Hippocampal formation (tissue), 2 donors: ENCODE results near the gene KLHL29.
"Not testable (repeated sequence)": the region's sequence is repeated elsewhere in the genome, so short reads cannot be mapped to it uniquely, and the experiment has no call there.

Source experiments
- DNase-seq, 2 donors: peaks; one replicate each; lab custom pipeline; 2025; lab: John Stamatoyannopoulos, UW

KLHL29 gene

DNA sequence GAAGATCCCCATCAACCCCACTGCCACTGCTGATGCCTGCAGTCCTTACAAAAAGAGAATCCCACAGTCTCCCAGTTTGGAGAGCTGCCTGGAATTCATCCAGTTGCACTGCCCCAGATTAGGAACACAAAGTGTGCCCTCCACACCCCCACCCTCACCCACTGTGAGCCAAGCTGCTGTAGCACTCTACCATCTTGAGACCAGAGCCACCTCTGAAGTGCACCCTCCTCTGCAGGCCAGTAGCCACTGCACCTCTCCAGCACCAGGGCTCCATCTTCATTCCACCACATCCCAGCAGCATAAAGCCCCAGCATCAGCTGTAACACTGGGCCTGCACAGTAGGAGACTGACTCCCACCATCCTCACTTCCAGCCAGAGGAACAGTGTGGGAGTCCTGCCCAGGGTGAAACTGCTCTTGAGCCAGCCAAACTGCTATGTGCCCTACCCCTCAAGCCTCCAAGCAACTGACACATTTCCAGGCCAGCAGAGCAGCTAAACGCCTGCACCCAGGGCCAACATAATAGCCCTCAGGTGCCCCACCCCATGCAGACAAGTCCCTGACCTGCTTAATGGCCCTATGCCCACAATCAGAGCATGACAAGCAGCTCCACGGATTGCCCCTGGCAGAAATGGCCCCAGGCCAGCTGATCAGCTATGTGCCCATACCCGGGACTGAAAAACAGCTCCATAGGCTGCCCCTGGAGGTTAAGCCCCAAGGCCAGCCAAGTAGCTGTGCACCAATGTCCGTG is 335.9 kb downstream of the KLHL29 start:
- DNase-seq, result no peak

DNA sequence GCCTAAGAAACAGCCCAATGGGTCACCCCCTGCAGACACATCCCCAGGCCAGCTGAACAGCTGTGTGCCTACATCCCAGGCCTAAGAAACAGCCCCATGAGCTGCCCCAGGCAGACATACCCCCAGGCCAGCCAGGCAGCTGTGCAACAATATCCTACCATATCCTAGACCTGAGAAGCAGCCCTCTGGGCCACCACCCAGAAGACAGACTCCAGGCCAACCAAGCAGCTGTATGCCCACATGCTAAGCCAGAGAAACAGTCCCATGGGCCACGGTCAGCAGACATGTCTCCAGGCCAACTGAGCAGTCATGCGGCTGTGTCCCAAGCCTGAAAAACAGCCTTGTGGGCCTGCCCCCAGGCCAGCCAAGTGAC is 336.5 kb downstream of the KLHL29 start:
- DNase-seq, result no peak

GRCh38 chr2:23722255-23722654 is 337.3 kb downstream of the KLHL29 start:
- no peak for DNase-seq

- DNase-seq, result not testable (repeated sequence)
Observed at GRCh38 chr2:23723029-23723428, 338.1 kb downstream of the KLHL29 start.

DNA sequence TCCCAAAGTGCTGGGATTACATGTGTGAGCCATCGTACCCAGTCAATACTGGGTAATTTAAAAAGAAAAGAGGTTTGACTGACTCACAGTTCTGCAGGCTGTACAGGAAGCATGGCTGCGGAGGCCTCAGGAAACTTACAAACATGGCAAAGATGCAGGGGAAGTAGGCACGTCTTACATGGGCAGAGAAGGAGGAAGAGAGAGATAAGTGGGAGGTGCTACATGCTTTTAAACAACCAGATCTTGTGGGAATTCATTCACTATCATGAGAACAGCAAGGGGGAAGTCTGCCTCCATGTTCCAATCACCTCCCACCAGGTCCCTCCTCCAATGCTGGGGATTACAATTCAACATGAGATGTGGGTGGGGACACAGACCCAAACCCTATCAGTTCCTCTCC is 349.4 kb downstream of the KLHL29 start:
- DNase-seq, result no peak

GRCh38 chr2:23736783-23737182 is 351.8 kb downstream of the KLHL29 start:
- DNase-seq, result not testable (repeated sequence)

DNA sequence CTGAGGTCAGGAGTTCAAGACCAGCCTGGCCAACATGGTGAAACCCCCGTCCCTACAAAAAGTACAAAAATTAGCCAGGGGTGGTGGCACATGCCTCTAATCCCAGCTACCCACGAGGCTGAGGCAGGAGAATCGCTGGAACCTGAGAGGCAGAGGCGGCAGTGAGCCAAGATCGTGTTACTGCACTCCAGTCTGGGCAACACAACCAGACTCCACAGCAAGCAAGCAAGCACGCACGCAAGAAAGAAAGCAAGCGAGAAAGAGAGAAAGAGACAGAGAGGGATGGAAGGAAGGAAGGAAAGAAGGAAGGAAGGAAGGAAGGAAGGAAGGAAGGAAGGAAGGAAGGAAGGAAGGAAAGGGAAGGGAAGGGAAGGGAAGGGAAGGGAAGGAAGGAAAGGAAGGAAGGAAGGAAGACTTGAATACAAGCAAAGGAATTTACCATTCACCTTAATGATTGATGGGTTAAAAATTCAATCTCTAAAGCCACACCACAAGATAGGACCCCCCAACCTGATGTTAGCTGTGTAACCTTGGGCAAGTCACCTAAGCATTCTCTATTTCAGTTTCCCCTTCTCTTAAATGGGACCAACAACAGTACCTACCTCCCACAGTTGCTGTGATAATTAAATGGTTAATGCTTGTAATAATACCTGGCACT is 360.2 kb downstream of the KLHL29 start:
- DNase-seq, result no peak

GRCh38 chr2:23745726-23746105 is 360.7 kb downstream of the KLHL29 start:
- DNase-seq, result no peak

GRCh38 chr2:23746141-23746863 is 361.3 kb downstream of the KLHL29 start:
- DNase-seq, result no peak

DNA sequence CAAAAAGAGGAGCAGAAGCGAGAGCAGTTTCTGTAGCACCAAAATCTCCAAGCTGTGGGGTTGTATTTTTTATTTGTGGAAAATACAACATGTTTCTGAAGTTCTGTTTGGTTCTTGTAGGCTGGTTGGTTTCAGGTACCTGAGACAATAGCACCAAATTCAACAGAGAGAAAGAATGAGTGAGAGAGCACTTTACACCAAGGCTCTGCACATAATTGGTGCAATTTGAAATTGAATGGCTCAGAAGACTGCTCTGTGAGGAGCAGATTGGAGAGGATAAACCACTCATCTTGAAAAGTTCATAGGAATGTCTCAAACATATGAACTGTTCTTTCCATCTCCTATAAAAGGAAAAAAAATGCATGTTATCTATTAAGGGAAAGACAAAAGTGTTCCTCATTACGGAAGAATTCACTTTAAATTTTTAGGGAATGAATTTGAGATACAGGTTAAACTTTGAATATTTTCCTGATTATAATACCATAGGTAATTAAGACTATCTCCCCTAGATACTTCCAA is 366.8 kb downstream of the KLHL29 start:
- DNase-seq, result no peak

- no peak for DNase-seq
Observed at GRCh38 chr2:23753291-23754010, 368.5 kb downstream of the KLHL29 start.

GRCh38 chr2:23754970-23755369 is 370.0 kb downstream of the KLHL29 start:
- DNase-seq, result no peak

GRCh38 chr2:23756593-23757292 is 371.8 kb downstream of the KLHL29 start:
- DNase-seq, result no peak

DNA sequence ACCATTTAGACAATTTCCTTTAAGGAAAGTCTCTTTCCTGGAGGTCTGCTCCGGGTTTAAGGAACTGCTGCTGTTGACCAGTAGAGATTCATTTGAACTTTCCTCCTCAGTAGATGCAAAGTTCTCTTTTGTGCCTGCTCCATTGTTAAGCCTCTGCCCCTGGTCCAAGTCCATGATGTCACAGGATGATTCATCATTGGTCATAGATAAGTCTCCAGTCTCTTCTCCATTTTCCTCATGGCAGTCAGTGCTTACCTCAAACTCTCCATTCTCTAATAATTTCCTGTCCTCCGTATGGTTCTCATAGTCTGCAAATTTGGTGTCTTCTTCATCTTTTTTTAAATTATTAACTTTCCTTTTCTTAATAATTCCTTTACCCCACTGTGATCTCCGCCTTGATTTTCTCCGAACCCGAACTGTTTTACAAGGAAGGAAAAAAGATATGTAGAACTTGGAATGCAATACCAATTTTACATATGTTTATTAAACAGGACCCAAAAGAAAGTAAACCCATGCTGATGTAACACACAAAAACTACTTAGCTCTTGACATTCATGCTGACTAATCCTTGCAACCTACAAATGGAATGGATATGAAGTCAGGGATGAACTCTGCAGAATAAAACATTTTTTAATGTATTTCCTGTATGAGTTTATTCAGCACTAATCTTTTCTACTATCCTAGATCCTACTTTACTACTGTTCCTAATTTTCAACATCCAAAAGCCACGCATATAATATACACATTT is 372.9 kb downstream of the KLHL29 start:
- DNase-seq, result no peak
